ENCODE results near the gene KSR1. TPM values are rescaled to one million over a fixed set of nuclear protein-coding genes. Genes with fewer than 3 reads are reported as not detected.

The KSR1 gene
- total RNA-seq, 2 donors from 2014 or later: 36.7 to 46.7 TPM

DNA sequence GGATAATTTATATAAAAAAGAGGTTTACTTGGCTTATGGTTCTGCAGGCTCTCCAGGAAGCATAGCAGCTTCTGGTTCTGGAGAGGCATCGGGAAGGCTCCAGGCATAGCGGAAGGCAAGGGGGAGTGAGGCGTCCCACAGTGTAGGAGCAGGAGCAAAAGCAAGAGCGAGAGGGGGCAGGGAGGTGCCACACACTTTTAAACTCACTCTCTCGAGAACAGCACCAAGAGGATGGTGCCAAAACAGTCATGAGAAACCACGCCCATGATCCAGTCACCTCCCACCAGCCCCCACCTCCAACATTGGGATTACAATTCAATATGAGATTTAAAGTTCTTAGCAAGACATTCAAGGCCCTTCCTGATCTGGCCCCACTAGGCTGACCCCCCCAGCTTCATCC, 124.8 kb downstream of the KSR1 start:
- no peak for DNase-seq
- H3K9me3 ChIP-seq (ENCODE audit: control insufficient read depth, low read length, poor library complexity, severe bottlenecking): no peaks in the 10 kb centered on the region
- Mint-ChIP-seq H3K36me3 (ENCODE audit: low read depth) (no peaks in the 10 kb centered on the region), H3K27me3 (no peaks in the 10 kb centered on the region), H3K4me3 (no peak overlapping the region), H3K27ac (no peak overlapping the region), H3K4me1 (peaks cover 14% of the 10 kb centered on the region)
- no peak for ATAC-seq

DNA sequence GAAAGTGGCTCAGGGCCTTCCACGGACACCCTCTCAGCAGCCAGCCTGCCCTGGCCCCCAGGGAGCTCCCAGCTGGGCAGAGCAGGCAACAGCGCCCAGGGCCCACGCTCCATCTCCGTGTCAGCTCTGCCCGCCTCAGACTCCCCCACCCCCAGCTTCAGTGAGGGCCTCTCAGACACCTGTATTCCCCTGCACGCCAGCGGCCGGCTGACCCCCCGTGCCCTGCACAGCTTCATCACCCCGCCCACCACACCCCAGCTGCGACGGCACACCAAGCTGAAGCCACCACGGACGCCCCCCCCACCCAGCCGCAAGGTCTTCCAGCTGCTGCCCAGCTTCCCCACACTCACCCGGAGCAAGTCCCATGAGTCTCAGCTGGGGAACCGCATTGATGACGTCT, 126.4 kb downstream of the KSR1 start:
- no peak for DNase-seq
- ATAC-seq: no peak
- no peaks in the 10 kb centered on the region for H3K27me3 Mint-ChIP-seq

DNA sequence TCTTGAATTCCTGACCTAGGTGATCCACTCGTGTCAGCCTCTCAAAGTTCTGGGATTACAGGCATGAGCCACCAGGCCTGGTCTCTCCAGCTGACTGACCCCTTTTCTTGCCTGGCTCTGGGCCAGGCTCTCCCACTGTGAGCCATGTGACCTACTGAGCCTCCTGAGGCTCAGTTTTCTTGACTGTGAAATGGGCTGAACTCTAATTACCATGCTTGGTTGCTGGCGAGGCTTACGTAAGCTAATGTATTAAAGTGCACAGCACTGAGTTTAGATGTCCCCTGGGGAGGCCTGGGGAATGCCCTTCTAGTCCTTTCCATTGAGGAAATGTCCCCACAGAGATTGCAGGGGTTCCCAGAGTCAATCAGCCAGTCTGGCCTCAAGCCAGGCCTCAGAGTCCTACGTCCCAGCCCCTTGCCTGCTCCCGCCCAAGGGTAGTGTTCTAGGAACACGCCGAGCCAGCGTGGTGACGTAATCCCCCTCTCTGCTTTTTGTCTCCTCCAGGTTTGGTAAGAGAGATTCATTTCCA, 129.0 kb downstream of the KSR1 start:
- Mint-ChIP-seq H3K27ac (no peak overlapping the region), H3K4me1 (peaks cover 6% of the 10 kb centered on the region), H3K4me3 (no peak overlapping the region), H3K27me3 (no peaks in the 10 kb centered on the region), H3K36me3 (ENCODE audit: low read depth) (no peaks in the 10 kb centered on the region)
- DNase-seq: no peak
- H3K9me3 ChIP-seq (ENCODE audit: control insufficient read depth, low read length, poor library complexity, severe bottlenecking): no peaks in the 10 kb centered on the region
- ATAC-seq: no peak

More for the DNA sequence above, 126.4 kb downstream of the KSR1 start:
- Mint-ChIP-seq H3K36me3 (ENCODE audit: low read depth) (no peaks in the 10 kb centered on the region), H3K4me3 (no peak overlapping the region), H3K27ac (no peak overlapping the region), H3K4me1 (peaks cover 12% of the 10 kb centered on the region)
- no peaks in the 10 kb centered on the region for H3K9me3 ChIP-seq (ENCODE audit: control insufficient read depth, low read length, poor library complexity, severe bottlenecking)

DNA sequence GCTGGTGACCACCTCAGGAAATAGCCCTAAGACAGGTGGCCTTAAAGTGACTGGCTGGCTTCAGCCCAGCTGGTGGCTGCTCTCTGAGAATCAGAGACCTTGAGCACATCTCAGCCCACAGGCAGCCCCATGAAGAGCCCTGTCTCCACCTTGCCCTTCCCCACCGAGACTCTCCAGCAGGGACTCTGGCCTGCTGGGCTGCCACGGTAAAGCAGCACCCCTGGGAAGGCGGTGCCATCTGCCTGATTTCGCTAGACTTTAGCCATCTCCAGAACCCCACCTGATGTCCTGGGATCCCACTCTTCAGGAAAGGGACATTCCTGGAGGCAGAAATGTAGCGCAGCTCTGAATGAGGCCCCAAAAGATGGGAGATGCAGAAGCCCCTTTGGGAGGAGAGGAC, 129.5 kb downstream of the KSR1 start:
- ATAC-seq (no peak), DNase-seq (no peak)
- H3K4me3 Mint-ChIP-seq: no peak overlapping the region
- H3K4me1 Mint-ChIP-seq: peaks cover 6% of the 10 kb centered on the region
- H3K36me3 Mint-ChIP-seq (ENCODE audit: low read depth): no peaks in the 10 kb centered on the region
- no peak overlapping the region for H3K27ac Mint-ChIP-seq
- H3K27me3 Mint-ChIP-seq: no peaks in the 10 kb centered on the region
- H3K9me3 ChIP-seq (ENCODE audit: control insufficient read depth, low read length, poor library complexity, severe bottlenecking): no peaks in the 10 kb centered on the region

DNA sequence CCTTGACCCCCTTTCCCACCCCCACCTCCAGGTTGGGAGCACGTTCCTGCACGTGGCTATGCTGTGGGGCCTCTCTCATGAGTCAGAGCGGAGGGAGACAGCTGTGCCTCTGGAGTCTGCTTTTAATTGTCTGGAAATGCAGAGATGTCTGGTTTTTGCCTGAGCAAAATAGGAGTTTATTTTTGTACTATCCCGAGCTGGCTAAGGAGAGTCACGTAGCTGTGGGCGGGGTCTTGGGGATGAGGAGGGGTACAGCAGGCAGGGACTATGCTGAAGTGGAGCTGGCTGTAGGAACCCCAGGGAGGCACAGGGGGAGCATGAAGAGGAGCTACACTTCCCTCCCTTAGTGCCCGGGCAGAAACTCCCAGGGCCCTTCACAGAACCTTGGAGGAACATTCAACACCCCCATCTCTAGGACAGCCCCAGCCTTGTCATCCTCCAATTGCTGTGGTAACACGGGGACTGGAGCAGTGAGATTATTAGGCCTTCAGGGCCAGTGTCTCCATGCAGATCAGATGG, 130.0 kb downstream of the KSR1 start:
- Mint-ChIP-seq H3K27ac (no peak overlapping the region), H3K36me3 (ENCODE audit: low read depth) (no peaks in the 10 kb centered on the region), H3K4me1 (peaks cover 3% of the 10 kb centered on the region), H3K27me3 (no peaks in the 10 kb centered on the region), H3K4me3 (no peak overlapping the region)
- no peak for DNase-seq
- no peaks in the 10 kb centered on the region for H3K9me3 ChIP-seq (ENCODE audit: control insufficient read depth, low read length, poor library complexity, severe bottlenecking)
- ATAC-seq: no peak

DNA sequence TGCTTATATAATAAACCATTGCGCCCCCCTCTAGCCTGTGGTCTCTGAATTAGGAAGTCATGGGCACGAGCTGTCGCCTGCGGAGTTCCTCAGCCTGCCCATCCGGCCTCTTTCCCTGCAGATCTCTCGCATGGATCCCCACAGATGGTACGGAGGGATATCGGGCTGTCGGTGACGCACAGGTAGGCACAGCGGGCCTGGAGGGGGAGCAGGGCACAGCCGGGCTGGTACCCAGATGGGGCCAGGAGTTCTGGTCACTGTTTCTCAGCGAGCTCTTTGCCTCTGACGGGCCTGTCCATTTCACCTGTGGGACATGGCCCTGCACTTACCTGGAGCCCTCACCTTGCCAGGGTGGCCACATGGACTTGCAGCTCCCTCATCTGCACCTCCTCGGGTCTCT, 132.1 kb downstream of the KSR1 start:
- no peak overlapping the region for H3K27ac Mint-ChIP-seq
- DNase-seq (no peak), ATAC-seq (no peak)
- H3K4me1 Mint-ChIP-seq: no peaks in the 10 kb centered on the region
- no peaks in the 10 kb centered on the region for H3K27me3 Mint-ChIP-seq
- no peaks in the 10 kb centered on the region for H3K9me3 ChIP-seq (ENCODE audit: control insufficient read depth, low read length, poor library complexity, severe bottlenecking)
- H3K4me3 Mint-ChIP-seq: no peak overlapping the region
- no peaks in the 10 kb centered on the region for H3K36me3 Mint-ChIP-seq (ENCODE audit: low read depth)

DNA sequence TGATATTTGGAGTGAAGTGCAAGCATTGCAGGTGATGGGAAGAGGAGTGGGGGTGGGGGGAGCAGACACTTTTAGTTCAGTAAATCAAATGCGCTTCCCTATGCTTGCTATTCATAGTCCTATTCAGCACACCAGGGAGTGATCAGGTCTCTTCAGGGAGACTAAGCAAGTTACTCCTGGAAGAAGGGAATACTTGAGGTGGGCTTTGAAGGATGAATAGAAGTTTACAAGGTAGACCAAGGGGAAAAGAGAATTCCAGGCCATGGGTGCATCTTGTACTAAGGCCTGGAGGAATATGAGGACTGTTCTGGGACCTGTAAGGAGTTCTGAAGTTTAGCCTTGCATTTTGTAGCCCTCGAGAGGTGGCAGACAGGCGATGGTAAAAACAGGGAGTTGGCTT, 134.6 kb downstream of the KSR1 start:
- Mint-ChIP-seq H3K4me3 (no peak overlapping the region), H3K27ac (peak overlapping the region; percentile 41), H3K36me3 (ENCODE audit: low read depth) (peaks cover 2% of the 10 kb centered on the region), H3K27me3 (no peaks in the 10 kb centered on the region), H3K4me1 (peaks cover 2% of the 10 kb centered on the region)
- ATAC-seq: no peak
- H3K9me3 ChIP-seq (ENCODE audit: control insufficient read depth, low read length, poor library complexity, severe bottlenecking): no peaks in the 10 kb centered on the region
- no peak for DNase-seq

DNA sequence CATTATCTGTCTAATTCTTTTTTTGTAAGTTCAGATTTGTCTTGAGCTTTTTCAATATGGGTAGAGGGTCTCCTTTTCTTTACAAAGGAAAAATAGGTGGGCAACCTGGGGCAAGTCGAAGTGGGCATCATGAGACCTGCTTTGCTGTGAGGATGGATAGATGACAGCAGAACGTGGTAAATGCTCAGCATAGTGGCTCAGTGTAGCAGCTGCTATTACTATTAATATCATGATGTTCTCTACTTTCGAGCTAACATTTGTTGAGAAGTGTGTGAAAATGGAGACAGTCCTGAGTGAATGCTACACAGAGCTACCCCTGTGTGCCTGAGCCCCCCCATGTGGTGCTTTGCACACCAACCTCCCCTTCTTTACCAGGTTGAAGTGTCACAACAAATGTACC, 135.7 kb downstream of the KSR1 start:
- Mint-ChIP-seq H3K4me3 (no peak overlapping the region), H3K27ac (peak overlapping the region; percentile 54), H3K27me3 (no peaks in the 10 kb centered on the region), H3K36me3 (ENCODE audit: low read depth) (peaks cover 4% of the 10 kb centered on the region), H3K4me1 (peaks cover 2% of the 10 kb centered on the region)
- DNase-seq (no peak), ATAC-seq (no peak)
- H3K9me3 ChIP-seq (ENCODE audit: control insufficient read depth, low read length, poor library complexity, severe bottlenecking): no peaks in the 10 kb centered on the region

DNA sequence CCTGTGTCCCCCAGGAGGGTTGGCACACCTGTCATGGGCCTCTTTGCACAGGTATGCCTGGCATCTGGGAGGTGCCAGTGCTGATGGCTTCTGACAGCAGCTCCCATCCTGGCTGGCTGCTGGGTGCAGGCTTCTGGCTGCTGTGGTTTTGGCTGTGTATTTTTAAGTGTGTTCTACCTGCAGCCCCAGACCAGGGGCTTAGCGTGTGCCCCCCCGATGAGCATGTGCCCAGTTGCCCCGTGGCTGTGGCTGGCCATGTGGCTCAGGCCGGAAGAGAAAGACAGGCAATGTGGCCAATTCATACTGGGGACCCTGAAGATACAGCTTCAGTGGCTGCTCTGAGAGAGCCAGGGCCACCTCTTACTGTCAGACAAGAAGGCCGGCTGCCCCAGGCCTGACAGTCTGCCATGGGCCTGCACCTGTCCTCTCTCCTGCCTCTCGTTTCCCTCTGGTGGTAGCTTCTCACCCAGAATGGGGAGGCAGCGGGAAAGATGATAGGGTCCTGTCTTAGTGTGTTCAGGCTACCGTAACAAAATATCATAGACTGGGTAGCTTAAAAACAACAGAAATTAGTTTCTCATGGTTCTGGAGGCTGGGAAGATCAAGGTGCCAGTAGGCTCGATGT, 137.1 kb downstream of the KSR1 start:
- peaks cover 4% of the 10 kb centered on the region for H3K36me3 Mint-ChIP-seq (ENCODE audit: low read depth)
- DNase-seq (no peak), ATAC-seq (no peak)
- no peaks in the 10 kb centered on the region for H3K27me3 Mint-ChIP-seq
- peak overlapping the region; percentile 54 for H3K27ac Mint-ChIP-seq
- H3K4me1 Mint-ChIP-seq: peaks cover 2% of the 10 kb centered on the region
- H3K4me3 Mint-ChIP-seq: no peak overlapping the region
- no peaks in the 10 kb centered on the region for H3K9me3 ChIP-seq (ENCODE audit: control insufficient read depth, low read length, poor library complexity, severe bottlenecking)

DNA sequence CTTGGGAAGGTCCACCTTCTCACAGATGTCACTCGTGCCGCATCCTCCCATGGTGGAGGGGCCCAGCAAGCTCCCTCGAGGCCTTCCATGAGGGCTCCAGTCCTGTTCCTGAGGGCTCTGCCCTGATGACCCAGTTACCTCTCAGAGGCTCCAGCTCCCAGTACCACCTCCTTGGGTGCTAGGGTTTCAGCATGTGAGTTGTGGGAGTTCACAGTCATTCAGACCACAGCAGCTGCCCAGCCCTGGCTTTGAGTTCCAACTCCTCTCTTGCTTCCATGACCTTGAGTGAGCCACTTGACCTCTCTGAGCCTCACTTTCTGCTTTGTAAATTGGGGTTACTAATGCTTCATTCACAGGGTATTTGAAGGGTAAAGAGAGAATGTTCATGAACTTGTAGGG, 137.6 kb downstream of the KSR1 start:
- DNase-seq (no peak), ATAC-seq (no peak)
- H3K27ac Mint-ChIP-seq: peak overlapping the region; percentile 11

DNA sequence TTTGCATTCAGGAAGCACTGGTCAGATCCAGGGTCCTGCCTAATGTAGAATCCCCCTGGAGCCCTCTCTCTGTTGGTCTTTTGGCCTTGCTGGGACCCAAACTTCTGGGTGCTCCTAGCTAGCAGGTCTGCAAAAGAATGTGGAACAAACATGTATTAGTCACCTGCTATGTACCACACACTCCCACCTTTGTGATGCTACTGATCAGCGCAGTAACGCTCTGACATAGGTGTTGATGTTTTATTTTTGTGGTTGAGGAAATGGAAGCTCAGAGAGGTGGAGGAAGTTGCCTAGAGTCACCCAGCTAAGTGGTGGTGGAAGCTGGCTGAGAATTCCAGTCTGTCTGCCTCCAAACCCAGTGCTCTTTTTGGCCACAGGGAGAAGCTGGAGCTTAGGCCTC, 139.0 kb downstream of the KSR1 start:
- no peaks in the 10 kb centered on the region for H3K9me3 ChIP-seq (ENCODE audit: control insufficient read depth, low read length, poor library complexity, severe bottlenecking)
- Mint-ChIP-seq H3K4me3 (no peak overlapping the region), H3K4me1 (peaks cover 5% of the 10 kb centered on the region), H3K36me3 (ENCODE audit: low read depth) (peaks cover 4% of the 10 kb centered on the region), H3K27ac (no peak overlapping the region), H3K27me3 (no peaks in the 10 kb centered on the region)
- DNase-seq (no peak), ATAC-seq (no peak)

More for the DNA sequence above, 137.6 kb downstream of the KSR1 start:
- Mint-ChIP-seq H3K4me3 (no peak overlapping the region), H3K36me3 (ENCODE audit: low read depth) (peaks cover 4% of the 10 kb centered on the region), H3K27me3 (no peaks in the 10 kb centered on the region), H3K4me1 (peaks cover 2% of the 10 kb centered on the region)
- no peaks in the 10 kb centered on the region for H3K9me3 ChIP-seq (ENCODE audit: control insufficient read depth, low read length, poor library complexity, severe bottlenecking)

DNA sequence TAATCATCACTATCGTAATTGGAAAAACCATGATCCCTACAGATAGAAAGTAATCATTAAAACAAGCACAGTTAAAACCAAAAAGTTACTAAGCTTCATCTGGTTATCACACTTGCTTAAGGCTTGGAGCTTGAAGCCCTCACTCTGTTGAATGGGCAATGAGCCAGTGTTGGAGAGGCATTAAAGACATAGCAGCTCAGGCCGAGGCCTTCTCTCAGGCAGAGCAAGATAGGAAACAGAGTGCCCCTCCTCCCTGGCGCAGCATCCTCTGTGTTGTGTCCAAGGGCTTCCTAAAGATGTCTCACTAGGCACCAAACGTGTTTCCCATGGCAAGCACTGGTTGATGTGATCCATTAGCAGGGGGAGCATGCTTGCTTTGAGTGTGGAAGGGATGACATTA, 139.8 kb downstream of the KSR1 start:
- Mint-ChIP-seq H3K27ac (no peak overlapping the region), H3K36me3 (ENCODE audit: low read depth) (peaks cover 4% of the 10 kb centered on the region), H3K27me3 (no peaks in the 10 kb centered on the region), H3K4me1 (peaks cover 5% of the 10 kb centered on the region), H3K4me3 (no peak overlapping the region)
- H3K9me3 ChIP-seq (ENCODE audit: control insufficient read depth, low read length, poor library complexity, severe bottlenecking): no peaks in the 10 kb centered on the region
- ATAC-seq: no peak
- DNase-seq: no peak

DNA sequence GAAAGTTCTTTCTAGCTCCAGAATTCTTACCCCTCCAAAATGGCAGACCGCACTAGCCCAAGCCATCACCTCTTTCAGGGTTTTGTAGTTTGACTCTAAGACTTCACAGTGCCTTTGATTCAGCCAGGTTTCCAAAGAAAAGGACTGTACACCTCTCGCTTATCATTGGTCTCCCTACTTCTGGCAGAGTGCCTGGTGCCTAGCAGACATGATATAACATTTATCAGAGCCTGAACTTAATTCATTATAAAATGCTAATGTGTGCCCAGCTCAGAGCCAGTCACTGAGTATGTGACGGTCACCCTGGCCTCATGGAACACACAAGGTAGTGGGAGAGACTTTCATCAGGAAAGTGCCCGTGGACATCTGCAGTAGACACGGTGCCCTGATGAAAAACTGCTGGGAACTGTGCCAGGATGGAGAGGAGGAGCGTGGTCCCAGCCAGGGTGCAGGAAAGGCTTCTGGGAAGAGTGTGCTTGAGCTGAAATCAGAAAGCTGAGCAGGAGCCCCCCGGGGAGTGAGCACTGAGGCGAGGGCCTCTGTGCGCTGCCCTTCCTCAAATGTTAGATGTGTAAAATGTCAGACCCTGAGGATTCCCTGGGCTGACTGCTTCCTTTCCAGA, 140.4 kb downstream of the KSR1 start:
- no peak overlapping the region for H3K4me3 Mint-ChIP-seq
- no peak for DNase-seq
- ATAC-seq: no peak
- peaks cover 4% of the 10 kb centered on the region for H3K36me3 Mint-ChIP-seq (ENCODE audit: low read depth)
- H3K4me1 Mint-ChIP-seq: peaks cover 5% of the 10 kb centered on the region
- H3K9me3 ChIP-seq (ENCODE audit: control insufficient read depth, low read length, poor library complexity, severe bottlenecking): no peaks in the 10 kb centered on the region
- peak overlapping the region; percentile 75 for H3K27ac Mint-ChIP-seq
- H3K27me3 Mint-ChIP-seq: no peaks in the 10 kb centered on the region

DNA sequence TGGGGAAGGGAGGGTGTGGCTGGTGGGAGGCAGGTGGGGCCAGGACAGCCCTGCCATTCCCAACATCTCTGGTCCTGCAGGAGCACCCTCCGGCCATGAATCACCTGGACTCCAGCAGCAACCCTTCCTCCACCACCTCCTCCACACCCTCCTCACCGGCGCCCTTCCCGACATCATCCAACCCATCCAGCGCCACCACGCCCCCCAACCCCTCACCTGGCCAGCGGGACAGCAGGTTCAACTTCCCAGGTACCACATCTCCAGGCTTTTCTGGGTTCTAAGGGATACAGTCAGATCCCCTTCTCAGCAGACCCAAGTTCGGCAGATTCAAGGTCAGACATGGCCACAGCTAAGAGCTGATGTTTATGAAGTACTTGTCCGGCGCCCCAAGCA, 140.9 kb downstream of the KSR1 start:
- H3K9me3 ChIP-seq (ENCODE audit: control insufficient read depth, low read length, poor library complexity, severe bottlenecking): no peaks in the 10 kb centered on the region
- peaks cover 5% of the 10 kb centered on the region for H3K4me1 Mint-ChIP-seq
- ATAC-seq (no peak), DNase-seq (no peak)
- no peaks in the 10 kb centered on the region for H3K27me3 Mint-ChIP-seq
- H3K36me3 Mint-ChIP-seq (ENCODE audit: low read depth): peaks cover 4% of the 10 kb centered on the region
- no peak overlapping the region for H3K4me3 Mint-ChIP-seq
- peak overlapping the region; percentile 75 for H3K27ac Mint-ChIP-seq
